ENCODE measurements around the gene CTSS.

CTSS gene

GRCh38 chr1:150706091-150706490 is 59.5 kb downstream of the CTSS start:
- Histone ChIP-seq H3K9me3 (ENCODE audit: insufficient read depth, low read length) (no peaks in the 10 kb centered on the region), H3K36me3 (ENCODE audit: insufficient read depth, insufficient read length, low read length) (no peaks in the 10 kb centered on the region), H3K27me3 (ENCODE audit: insufficient read depth, insufficient read length) (no peaks in the 10 kb centered on the region), H3K4me1 (ENCODE audit: insufficient read depth, insufficient read length) (no peaks in the 10 kb centered on the region), H3K4me3 (ENCODE audit: insufficient read length, low read depth) (no peak overlapping the region), H3K9ac (ENCODE audit: insufficient read length, low read depth) (no peak overlapping the region)
- DNase-seq (ENCODE audit: low read depth, low spot score), result no peak
- TF ChIP-seq ZNF274 (IDR thresholded peaks at IDR 0.05; ENCODE audit: low read depth, low read length) (no peak), YY1 (IDR thresholded peaks at IDR 0.05; ENCODE audit: insufficient read depth, insufficient read length) (no peak), SUZ12 (IDR thresholded peaks at IDR 0.05; ENCODE audit: extremely low read depth, insufficient read depth, insufficient read length) (no peak)

- no peak for TF ChIP-seq ZNF274 (IDR thresholded peaks at IDR 0.05; ENCODE audit: low read depth, low read length)
- TF ChIP-seq SUZ12 (IDR thresholded peaks at IDR 0.05; ENCODE audit: extremely low read depth, insufficient read depth, insufficient read length), result no peak
- TF ChIP-seq YY1 (IDR thresholded peaks at IDR 0.05; ENCODE audit: insufficient read depth, insufficient read length), result no peak
- H3K4me1 ChIP-seq (ENCODE audit: insufficient read depth, insufficient read length), result no peaks in the 10 kb centered on the region
- H3K4me3 ChIP-seq (ENCODE audit: insufficient read length, low read depth), result no peak overlapping the region
- H3K9ac ChIP-seq (ENCODE audit: insufficient read length, low read depth), result no peak overlapping the region
- no peak for DNase-seq (ENCODE audit: low read depth, low spot score)
- no peaks in the 10 kb centered on the region for H3K27me3 ChIP-seq (ENCODE audit: insufficient read depth, insufficient read length)
- H3K9me3 ChIP-seq (ENCODE audit: insufficient read depth, low read length), result no peaks in the 10 kb centered on the region
- H3K36me3 ChIP-seq (ENCODE audit: insufficient read depth, insufficient read length, low read length), result no peaks in the 10 kb centered on the region
Observed at GRCh38 chr1:150703427-150703826, 62.2 kb downstream of the CTSS start.

- Histone ChIP-seq H3K4me1 (ENCODE audit: insufficient read depth, insufficient read length) (no peaks in the 10 kb centered on the region), H3K9me3 (ENCODE audit: insufficient read depth, low read length) (no peaks in the 10 kb centered on the region), H3K27me3 (ENCODE audit: insufficient read depth, insufficient read length) (no peaks in the 10 kb centered on the region), H3K9ac (ENCODE audit: insufficient read length, low read depth) (peak within 1 kb of the TSS; percentile 81), H3K36me3 (ENCODE audit: insufficient read depth, insufficient read length, low read length) (peaks cover 21% of the 10 kb centered on the region), H3K4me3 (ENCODE audit: insufficient read length, low read depth) (peak within 1 kb of the TSS; percentile 91)
- no peak for TF ChIP-seq ZNF274 (IDR thresholded peaks at IDR 0.05; ENCODE audit: low read depth, low read length)
- no peak for TF ChIP-seq YY1 (IDR thresholded peaks at IDR 0.05; ENCODE audit: insufficient read depth, insufficient read length)
- no peak for TF ChIP-seq SUZ12 (IDR thresholded peaks at IDR 0.05; ENCODE audit: extremely low read depth, insufficient read depth, insufficient read length)
- DNase-seq (ENCODE audit: low read depth, low spot score), result peak; percentile 100
Observed at GRCh38 chr1:150696995-150697927, 68.3 kb downstream of the CTSS start, which contains the start of gene GOLPH3L. Gene GOLPH3L (minus strand): TSS chr1:150697154. CDS start chr1:150694838, 2,316 bp downstream.

GRCh38 chr1:150696590-150696989 is 69.0 kb downstream of the CTSS start:
- H3K9ac ChIP-seq (ENCODE audit: insufficient read length, low read depth), result peak overlapping the region; percentile 81
- DNase-seq (ENCODE audit: low read depth, low spot score), result no peak
- H3K4me3 ChIP-seq (ENCODE audit: insufficient read length, low read depth), result peak overlapping the region; percentile 91
- no peaks in the 10 kb centered on the region for H3K9me3 ChIP-seq (ENCODE audit: insufficient read depth, low read length)
- H3K27me3 ChIP-seq (ENCODE audit: insufficient read depth, insufficient read length), result no peaks in the 10 kb centered on the region
- peaks cover 27% of the 10 kb centered on the region for H3K36me3 ChIP-seq (ENCODE audit: insufficient read depth, insufficient read length, low read length)
- no peaks in the 10 kb centered on the region for H3K4me1 ChIP-seq (ENCODE audit: insufficient read depth, insufficient read length)
- TF ChIP-seq ZNF274 (IDR thresholded peaks at IDR 0.05; ENCODE audit: low read depth, low read length), result no peak
- TF ChIP-seq YY1 (IDR thresholded peaks at IDR 0.05; ENCODE audit: insufficient read depth, insufficient read length), result no peak
- no peak for TF ChIP-seq SUZ12 (IDR thresholded peaks at IDR 0.05; ENCODE audit: extremely low read depth, insufficient read depth, insufficient read length)

- Histone ChIP-seq H3K9me3 (ENCODE audit: insufficient read depth, low read length) (no peaks in the 10 kb centered on the region), H3K4me3 (ENCODE audit: insufficient read length, low read depth) (peak overlapping the region; percentile 91), H3K9ac (ENCODE audit: insufficient read length, low read depth) (peak overlapping the region; percentile 27), H3K27me3 (ENCODE audit: insufficient read depth, insufficient read length) (no peaks in the 10 kb centered on the region), H3K4me1 (ENCODE audit: insufficient read depth, insufficient read length) (no peaks in the 10 kb centered on the region), H3K36me3 (ENCODE audit: insufficient read depth, insufficient read length, low read length) (peaks cover 31% of the 10 kb centered on the region)
- no peak for TF ChIP-seq YY1 (IDR thresholded peaks at IDR 0.05; ENCODE audit: insufficient read depth, insufficient read length)
- no peak for TF ChIP-seq SUZ12 (IDR thresholded peaks at IDR 0.05; ENCODE audit: extremely low read depth, insufficient read depth, insufficient read length)
- TF ChIP-seq ZNF274 (IDR thresholded peaks at IDR 0.05; ENCODE audit: low read depth, low read length), result no peak
- DNase-seq (ENCODE audit: low read depth, low spot score), result no peak
Observed at GRCh38 chr1:150696162-150696561, 69.4 kb downstream of the CTSS start.

- H3K9me3 ChIP-seq (ENCODE audit: insufficient read depth, low read length), result no peaks in the 10 kb centered on the region
- no peak for DNase-seq (ENCODE audit: low read depth, low spot score)
- H3K4me3 ChIP-seq (ENCODE audit: insufficient read length, low read depth), result no peak overlapping the region
- peaks cover 37% of the 10 kb centered on the region for H3K36me3 ChIP-seq (ENCODE audit: insufficient read depth, insufficient read length, low read length)
- TF ChIP-seq ZNF274 (IDR thresholded peaks at IDR 0.05; ENCODE audit: low read depth, low read length), result no peak
- no peak for TF ChIP-seq SUZ12 (IDR thresholded peaks at IDR 0.05; ENCODE audit: extremely low read depth, insufficient read depth, insufficient read length)
- no peak for TF ChIP-seq YY1 (IDR thresholded peaks at IDR 0.05; ENCODE audit: insufficient read depth, insufficient read length)
- H3K27me3 ChIP-seq (ENCODE audit: insufficient read depth, insufficient read length), result no peaks in the 10 kb centered on the region
- H3K9ac ChIP-seq (ENCODE audit: insufficient read length, low read depth), result no peak overlapping the region
- H3K4me1 ChIP-seq (ENCODE audit: insufficient read depth, insufficient read length), result no peaks in the 10 kb centered on the region
Observed at GRCh38 chr1:150695561-150695960, 70.0 kb downstream of the CTSS start.

- H3K4me3 ChIP-seq (ENCODE audit: insufficient read length, low read depth), result no peak overlapping the region
- H3K36me3 ChIP-seq (ENCODE audit: insufficient read depth, insufficient read length, low read length), result peaks cover 57% of the 10 kb centered on the region
- H3K27me3 ChIP-seq (ENCODE audit: insufficient read depth, insufficient read length), result no peaks in the 10 kb centered on the region
- H3K9ac ChIP-seq (ENCODE audit: insufficient read length, low read depth), result no peak overlapping the region
- no peaks in the 10 kb centered on the region for H3K9me3 ChIP-seq (ENCODE audit: insufficient read depth, low read length)
- TF ChIP-seq YY1 (IDR thresholded peaks at IDR 0.05; ENCODE audit: insufficient read depth, insufficient read length), result no peak
- no peak for TF ChIP-seq ZNF274 (IDR thresholded peaks at IDR 0.05; ENCODE audit: low read depth, low read length)
- no peak for TF ChIP-seq SUZ12 (IDR thresholded peaks at IDR 0.05; ENCODE audit: extremely low read depth, insufficient read depth, insufficient read length)
- no peaks in the 10 kb centered on the region for H3K4me1 ChIP-seq (ENCODE audit: insufficient read depth, insufficient read length)
- DNase-seq (ENCODE audit: low read depth, low spot score), result no peak
Observed at GRCh38 chr1:150692720-150693119, 72.9 kb downstream of the CTSS start.

Data from NT2/D1 (cell line).